GM12865 (cell line): Measurements from ENCODE around the gene PCNX1.

Experiments
- DNase-seq: peaks from one replicate; pipeline ENCODE4 v3.0.0; 2010; ENCODE audit warnings: low read depth
- H3K4me3 ChIP-seq: 2 replicates; pipeline ENCODE4 v1.5.1; 2011; ENCODE audit warnings: mild to moderate bottlenecking, low read depth, low read length, control low read depth
- CTCF ChIP-seq: IDR thresholded peaks from 2 replicates; pipeline ENCODE4 v1.5.1; 2011; ENCODE audit warnings: low read length, control low read depth, low read depth, inconsistent platforms; ENCODE audit not compliant: insufficient read depth; ENCODE audit errors: missing control alignments

Gene PCNX1

DNA sequence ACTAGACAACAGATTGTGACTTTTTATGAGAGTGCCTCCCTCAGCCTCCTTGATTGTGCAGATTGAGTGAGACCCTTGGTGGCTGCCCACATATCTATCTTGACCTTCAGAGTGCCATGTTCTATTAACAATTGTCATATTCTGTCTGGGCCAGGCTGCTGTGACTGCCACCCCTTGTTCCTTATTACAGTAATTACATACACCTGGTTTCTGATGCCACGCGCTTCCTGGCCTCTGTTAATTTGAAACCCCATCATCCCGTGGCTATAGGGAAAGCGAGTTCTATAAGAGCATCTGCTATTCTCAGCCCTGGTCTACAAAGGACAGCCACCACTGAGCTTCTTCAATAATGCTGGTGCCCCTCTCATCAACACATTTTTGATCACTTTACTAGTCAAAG lies 228.7 kb downstream of the PCNX1 start:
- no peak overlapping the region for H3K4me3 ChIP-seq
- no peak for TF ChIP-seq CTCF
- DNase-seq: no peak

- H3K4me3 ChIP-seq: no peak overlapping the region
- no peak for TF ChIP-seq CTCF
- peak; percentile 33 for DNase-seq
Measured at GRCh38 chr14:71136386-71137060, 229.3 kb downstream of the PCNX1 start.

DNA sequence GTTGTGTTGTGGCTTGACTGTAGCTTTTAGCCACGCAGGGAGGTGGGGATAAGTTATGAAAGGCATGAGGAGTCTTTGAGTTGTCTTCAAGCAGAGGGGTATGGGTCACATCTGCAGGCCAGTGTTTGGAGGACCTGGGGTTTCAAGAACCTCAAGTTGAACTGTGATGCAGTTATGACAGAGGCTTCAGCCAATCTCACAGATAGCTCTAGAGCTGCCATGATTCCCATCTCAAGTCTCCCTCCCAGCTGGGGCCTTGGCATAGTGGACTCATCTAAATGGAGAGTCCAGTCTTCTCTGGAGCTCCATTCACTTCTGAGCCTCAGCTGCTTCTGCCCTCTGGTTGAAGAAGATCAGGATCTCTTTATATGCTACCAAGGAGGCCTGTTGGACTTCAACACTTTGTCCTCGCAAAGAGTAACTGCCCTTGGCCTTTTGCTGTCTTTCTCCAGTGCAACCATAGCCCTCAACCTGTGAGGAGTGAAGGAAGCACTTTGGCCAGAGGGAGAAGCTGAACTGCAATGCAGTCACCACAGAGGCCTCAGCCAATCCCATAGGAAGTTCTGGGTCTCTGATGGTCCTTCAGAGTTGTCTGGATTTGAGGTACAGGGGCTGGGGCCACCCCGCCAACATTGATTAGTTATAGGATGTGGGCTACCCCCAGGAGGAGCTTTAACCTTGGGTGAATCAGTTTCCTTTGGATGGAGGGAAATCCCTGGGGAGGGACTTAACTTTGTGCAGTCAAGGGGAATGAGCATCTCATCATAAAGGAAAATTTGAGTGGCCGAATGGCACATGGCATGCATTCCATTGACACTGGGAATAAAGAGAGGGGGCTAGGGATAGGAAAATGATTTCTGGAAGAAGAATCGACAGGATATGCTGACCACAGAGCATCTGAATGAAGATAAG lies 230.5 kb downstream of the PCNX1 start:
- TF ChIP-seq CTCF: no peak
- H3K4me3 ChIP-seq: no peak overlapping the region
- no peak for DNase-seq

DNA sequence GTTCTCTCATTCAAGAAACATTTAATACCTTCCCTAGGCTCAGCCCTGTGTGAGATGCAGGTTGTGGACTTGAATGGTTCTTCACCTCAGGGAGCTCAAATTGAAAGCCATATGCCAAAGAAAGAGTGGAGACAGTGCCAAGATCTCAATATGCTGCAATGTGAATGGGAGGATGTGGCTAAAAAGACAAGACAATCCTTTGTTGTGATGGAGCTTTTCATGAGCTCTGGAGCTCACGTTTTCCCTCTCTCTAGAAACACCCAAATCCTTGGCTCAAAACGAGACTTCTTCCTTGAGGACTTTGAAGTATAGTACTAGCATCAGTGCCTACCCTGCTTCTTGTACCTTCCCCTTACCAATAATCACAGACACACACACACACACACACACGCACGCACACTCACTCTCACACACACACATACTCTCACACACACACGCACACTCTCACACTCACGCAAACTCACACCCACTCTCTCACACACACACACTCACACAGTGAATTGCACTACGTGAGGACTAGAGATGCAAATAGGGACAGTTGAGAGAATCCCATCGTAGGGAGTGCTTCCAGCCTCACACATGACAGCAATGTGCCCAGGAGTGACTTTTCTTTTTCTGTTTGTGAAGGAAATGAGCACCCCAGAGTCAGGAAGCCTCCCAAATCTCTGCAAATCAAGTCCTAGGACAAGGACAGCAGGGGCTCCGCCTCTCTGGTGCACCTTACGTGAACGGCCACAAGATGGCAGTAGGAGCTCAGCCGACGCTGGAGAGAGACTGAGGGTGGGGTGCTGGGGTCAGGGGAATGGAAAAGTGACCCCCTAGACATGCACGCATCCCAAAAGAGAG lies 231.4 kb downstream of the PCNX1 start:
- DNase-seq: peak; percentile 71
- peak; percentile 93 for TF ChIP-seq CTCF
- no peak overlapping the region for H3K4me3 ChIP-seq

GRCh38 chr14:71139294-71139946 lies 232.2 kb downstream of the PCNX1 start:
- no peak for DNase-seq
- no peak for TF ChIP-seq CTCF
- H3K4me3 ChIP-seq: no peak overlapping the region

DNA sequence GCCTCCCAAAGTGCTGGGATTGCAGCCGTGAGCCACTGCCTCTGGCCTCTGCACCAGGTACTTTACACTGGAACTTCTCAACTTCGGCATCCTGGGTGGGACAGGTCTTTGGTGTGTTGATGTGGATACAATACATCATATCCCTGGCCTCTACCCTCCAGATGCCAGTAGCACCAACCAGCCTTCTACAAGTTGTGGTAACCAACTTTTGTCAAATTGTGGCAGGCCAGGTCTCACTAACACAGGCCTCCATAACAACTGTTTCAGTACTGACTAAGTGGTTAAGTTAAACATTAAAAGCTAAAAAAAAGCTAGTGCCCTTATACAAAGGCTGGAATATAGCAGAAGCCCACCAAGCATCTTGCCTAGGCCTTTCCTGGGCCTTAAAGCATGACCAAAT lies 232.9 kb downstream of the PCNX1 start:
- TF ChIP-seq CTCF: no peak
- no peak overlapping the region for H3K4me3 ChIP-seq
- no peak for DNase-seq
